LNCaP clone FGC (cell line): ENCODE data around the gene SEMA4G.

ENCODE experiments used
- DNase-seq: peaks from one replicate; pipeline ENCODE4 v3.0.0-alpha.2; 2011; ENCODE audit warnings: low read depth
- H3K4me3 ChIP-seq: 2 replicates; pipeline ENCODE4 v1.5.1; 2011; ENCODE audit warnings: mild to moderate bottlenecking, low read depth, low read length, control low read depth
- TF ChIP-seq, protein P1 (sequence below): IDR thresholded peaks from 2 replicates; pipeline ENCODE4 v1.5.1; 2012; ENCODE audit warnings: mild to moderate bottlenecking; ENCODE audit not compliant: control insufficient read depth, insufficient read depth; ENCODE audit errors: extremely low read depth

SEMA4G gene

DNA sequence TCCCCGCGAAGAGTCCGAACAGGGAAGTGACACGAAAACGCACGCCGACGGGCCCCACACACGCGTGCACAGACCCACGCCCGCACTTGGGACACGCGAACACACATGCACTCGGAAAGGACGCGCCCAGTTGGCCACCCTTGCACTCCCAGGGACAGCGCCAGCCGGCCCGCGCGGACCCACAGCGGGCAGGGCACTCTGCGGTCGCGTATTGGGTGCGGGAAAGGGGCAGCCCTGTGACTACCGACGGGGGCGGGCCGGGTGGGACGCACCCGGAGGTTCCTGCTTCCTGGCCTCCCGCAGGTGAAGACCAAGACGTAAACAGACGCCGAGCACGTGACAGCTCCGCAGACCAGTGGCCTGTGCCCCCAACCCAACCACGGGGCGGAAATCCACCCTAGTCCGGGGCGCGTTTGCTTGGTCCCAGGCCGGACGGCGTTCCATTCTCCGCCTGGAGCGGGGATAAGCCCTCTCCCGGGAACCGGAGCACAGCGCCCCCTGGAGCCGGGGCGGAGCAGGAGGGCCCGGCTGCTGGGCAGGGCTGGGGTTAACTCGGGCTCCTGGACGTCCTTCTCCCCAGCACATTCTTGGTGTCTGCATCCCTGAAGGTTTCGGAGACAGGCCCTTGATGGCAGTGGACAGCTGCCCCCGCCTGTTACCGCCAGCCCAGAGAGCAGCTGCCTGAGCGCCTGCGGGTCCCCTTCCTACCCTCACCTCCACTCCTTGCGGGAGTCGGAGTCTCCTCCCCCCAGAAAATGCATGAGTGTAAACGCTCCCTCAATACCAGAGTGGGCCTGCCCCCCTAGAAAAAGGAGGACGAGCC, 28.3 kb downstream of the SEMA4G start:
- peak overlapping the region; percentile 62 for H3K4me3 ChIP-seq
- TF ChIP-seq, protein P1, sequence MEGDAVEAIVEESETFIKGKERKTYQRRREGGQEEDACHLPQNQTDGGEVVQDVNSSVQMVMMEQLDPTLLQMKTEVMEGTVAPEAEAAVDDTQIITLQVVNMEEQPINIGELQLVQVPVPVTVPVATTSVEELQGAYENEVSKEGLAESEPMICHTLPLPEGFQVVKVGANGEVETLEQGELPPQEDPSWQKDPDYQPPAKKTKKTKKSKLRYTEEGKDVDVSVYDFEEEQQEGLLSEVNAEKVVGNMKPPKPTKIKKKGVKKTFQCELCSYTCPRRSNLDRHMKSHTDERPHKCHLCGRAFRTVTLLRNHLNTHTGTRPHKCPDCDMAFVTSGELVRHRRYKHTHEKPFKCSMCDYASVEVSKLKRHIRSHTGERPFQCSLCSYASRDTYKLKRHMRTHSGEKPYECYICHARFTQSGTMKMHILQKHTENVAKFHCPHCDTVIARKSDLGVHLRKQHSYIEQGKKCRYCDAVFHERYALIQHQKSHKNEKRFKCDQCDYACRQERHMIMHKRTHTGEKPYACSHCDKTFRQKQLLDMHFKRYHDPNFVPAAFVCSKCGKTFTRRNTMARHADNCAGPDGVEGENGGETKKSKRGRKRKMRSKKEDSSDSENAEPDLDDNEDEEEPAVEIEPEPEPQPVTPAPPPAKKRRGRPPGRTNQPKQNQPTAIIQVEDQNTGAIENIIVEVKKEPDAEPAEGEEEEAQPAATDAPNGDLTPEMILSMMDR, result peak; percentile 57
- no peak for DNase-seq

DNA sequence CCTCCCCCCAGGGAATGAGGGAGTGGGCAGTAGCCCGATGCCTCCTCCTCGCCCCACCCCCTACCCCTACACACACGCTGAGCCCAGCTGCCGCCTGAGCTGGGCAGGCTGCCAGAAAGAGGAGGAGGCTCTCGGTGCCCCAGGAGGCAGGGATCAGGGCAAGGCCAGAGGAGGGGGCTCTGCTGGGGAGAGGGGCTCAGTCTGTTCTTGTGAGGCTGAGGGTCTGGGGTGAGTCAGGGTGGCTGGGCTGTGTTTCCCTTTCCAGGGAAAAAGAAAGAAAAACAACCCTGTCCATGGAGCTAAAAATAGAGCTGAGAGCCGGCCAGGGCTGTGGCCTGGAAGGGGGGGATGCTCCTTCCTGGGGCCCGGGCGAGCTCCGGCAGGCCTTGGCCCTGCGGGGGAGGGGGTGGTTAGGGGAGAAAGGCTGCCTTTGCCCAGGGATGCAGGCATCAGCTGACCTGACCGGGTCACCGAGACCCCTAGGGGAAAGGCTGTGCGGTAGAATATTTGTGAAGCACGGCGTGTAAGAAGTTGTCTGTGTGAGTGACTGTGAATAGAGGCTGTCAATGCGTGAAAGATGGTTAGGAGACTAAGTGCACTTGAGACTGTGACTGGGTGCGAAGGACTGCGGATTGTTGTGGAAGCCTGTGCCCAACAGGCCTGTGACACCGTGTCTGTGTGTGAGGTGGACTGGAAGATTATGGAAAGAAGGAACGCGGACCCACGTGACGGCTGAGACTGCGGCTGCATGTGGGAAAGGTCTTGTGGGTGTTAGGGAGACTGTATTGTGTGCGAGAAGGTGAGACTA, 29.1 kb downstream of the SEMA4G start:
- DNase-seq, result no peak
- peak overlapping the region; percentile 62 for H3K4me3 ChIP-seq
- TF ChIP-seq, protein P1, result no peak

DNA sequence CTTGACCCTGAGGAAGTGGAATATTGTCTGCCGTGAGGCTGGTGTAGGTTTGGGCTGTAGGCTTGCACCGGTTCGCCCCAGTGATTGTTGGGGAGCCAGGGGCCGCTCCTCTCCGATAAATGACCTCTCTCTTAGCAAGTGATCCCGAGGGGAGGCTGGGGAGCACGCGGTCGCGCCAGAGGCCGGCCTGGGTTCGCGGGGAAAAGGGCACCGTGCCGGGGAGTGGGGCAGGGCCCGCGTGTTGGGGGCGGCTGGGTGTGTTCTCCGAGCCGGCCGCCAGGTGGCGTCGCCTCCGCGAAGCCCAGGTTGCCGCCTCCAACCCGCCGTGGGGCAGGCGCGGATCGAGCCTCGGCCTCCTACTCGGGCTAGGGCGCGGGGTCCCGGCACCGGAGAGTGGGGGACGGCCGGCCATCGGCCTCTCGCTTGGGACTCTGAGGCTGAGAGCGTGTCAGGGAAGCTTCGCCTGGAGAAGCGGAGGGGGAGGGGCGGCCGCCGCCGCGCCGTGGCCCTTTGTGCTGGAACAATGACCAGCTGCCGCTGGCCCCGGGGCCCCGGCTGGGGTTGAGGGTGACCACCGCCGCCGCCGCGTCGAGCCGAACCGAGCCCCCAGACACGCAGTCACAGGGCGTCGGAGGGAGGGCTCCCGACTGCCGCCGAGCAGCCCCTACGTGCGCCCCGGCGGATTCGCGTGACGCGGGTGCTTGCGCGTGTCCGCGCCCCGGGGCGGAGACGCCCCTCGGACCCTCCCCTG, 29.9 kb downstream of the SEMA4G start:
- DNase-seq, result no peak
- TF ChIP-seq, protein P1, result peak; percentile 68
- peak overlapping the region; percentile 62 for H3K4me3 ChIP-seq

DNA sequence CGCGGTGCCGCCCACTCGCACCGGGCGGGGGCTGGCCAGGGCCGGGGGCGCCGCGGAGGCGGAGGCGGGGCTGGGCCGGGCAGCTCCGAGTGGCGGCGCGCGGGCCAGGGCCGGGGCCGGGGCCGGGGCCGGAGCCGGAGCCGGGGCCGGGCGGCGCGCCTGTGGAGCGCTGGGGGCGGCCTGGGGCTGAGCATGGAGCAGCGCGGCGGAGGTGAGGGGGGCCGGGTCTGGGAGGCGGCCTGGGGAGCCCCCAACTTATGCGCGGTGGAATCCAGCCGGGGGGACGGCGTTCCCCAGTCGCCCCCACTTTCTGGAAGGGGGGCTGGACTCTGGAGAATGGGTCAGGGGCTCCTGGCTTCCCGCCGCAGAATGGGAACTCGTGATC, 30.4 kb downstream of the SEMA4G start, which contains the start of gene LZTS2:
Gene LZTS2 (plus strand): TSS at position 67 of the 385 bp plus-strand sequence. CDS start 2,731 bp downstream, outside the sequence.
- peak within 1 kb of the TSS; percentile 62 for H3K4me3 ChIP-seq
- no peak for DNase-seq
- TF ChIP-seq, protein P1, result no peak

DNA sequence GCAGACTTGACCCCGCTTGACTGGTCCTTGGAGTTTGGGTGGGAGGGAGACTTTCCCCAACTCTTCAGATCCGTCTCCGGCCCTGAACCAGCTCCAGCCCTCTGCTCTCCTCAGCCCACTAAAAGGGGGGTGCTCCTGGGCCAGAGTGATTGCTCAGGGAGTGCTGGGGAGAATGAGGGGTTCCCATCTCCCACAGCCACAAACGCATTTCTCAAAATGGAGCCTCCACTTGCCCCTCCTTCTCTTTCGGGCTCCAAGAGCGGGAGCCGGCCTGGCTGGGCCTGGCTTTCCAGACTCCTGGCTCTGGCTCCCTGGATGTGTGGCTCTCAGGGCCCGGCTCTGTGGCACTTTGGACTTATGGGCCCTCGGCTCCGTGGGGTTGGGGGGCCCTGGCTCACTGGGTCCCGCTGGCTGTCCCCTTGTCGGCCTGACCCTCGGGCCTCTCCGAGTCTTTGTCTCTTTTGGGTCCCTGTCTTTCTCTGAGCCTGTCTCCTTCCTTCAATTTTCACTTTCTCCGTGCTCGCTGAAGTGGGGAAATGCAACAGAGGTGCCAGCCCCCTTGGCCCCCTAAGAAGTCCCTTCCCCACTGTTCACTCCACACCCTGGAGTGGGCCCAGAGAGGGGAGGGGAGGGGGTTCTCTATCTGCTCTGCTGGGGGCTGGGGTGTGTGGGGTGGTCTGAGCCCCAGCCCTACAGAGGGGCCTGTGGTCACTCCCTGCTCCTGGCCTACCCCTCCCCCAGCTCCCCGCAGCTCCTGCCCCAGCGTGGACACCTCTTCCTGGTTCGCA, 31.0 kb downstream of the SEMA4G start:
- no peak for DNase-seq
- TF ChIP-seq, protein P1, result no peak
- peak overlapping the region; percentile 55 for H3K4me3 ChIP-seq
